Osteoblast (primary cell): ENCODE measurements around the gene KCNQ1. TPM values are rescaled to one million over a fixed set of nuclear protein-coding genes. Genes with fewer than 3 reads are reported as not detected.

Source experiments
- DNase-seq: peaks from one replicate; pipeline ENCODE4 v3.0.0; 2011; ENCODE audit warnings: low spot score, mixed read lengths; ENCODE audit not compliant: insufficient read length; ENCODE audit errors: missing footprints
- H2AFZ ChIP-seq: 2 replicates; pipeline ENCODE4 v1.6.0; 2011; ENCODE audit warnings: mild to moderate bottlenecking, low read length
- H3K27ac ChIP-seq: 2 replicates; pipeline ENCODE4 v1.5.1; 2011; ENCODE audit warnings: mild to moderate bottlenecking, low read depth, low read length, moderate library complexity
- H3K27me3 ChIP-seq: 2 replicates; pipeline ENCODE4 v1.6.0; 2012; ENCODE audit warnings: mild to moderate bottlenecking, control low read depth, inconsistent platforms, low read length, moderate library complexity; ENCODE audit not compliant: insufficient read depth
- H3K36me3 ChIP-seq: 2 replicates; pipeline ENCODE4 v1.5.1; 2011; ENCODE audit warnings: mild to moderate bottlenecking, low read length, control low read depth, moderate library complexity; ENCODE audit not compliant: insufficient read depth
- H3K4me1 ChIP-seq: 2 replicates; pipeline ENCODE4 v1.5.1; 2011; ENCODE audit warnings: mild to moderate bottlenecking, low read length, control low read depth, moderate library complexity; ENCODE audit not compliant: insufficient read depth
- H3K4me2 ChIP-seq: 2 replicates; pipeline ENCODE4 v1.6.0; 2011; ENCODE audit warnings: mild to moderate bottlenecking, low read length; ENCODE audit not compliant: insufficient read depth
- H3K4me3 ChIP-seq: fragments of 200-600 bp; sonication (generic); 3 replicates; pipeline ENCODE4 v1.5.1; 2012; ENCODE audit warnings: mild to moderate bottlenecking, low read length, inconsistent platforms; ENCODE audit not compliant: insufficient read depth
- H3K79me2 ChIP-seq: 2 replicates; pipeline ENCODE4 v1.6.0; 2012; ENCODE audit warnings: mild to moderate bottlenecking, low read length, control low read depth, inconsistent platforms; ENCODE audit not compliant: insufficient read depth
- H3K9me3 ChIP-seq: 2 replicates; pipeline ENCODE4 v1.5.1; 2011; ENCODE audit warnings: low read depth, low read length, control low read depth
- H4K20me1 ChIP-seq: 2 replicates; pipeline ENCODE4 v1.6.0; 2012; ENCODE audit warnings: mild to moderate bottlenecking, low read length, control low read depth; ENCODE audit not compliant: insufficient read depth
- total RNA-seq: library from RNA; depleted of rRNA; stranded (reverse); fragments of >200 nt; gene quantifications from 2 replicates; pipeline ENCODE4 v1.2.3, GENCODE V29; 2012
- TF ChIP-seq, protein P1 (sequence below): IDR thresholded peaks from 2 replicates; pipeline ENCODE4 v1.5.1; 2011; ENCODE audit warnings: mild to moderate bottlenecking, low read depth, low read length, moderate library complexity; ENCODE audit errors: extremely low read depth

KCNQ1 gene
- total RNA-seq, 1 donor: not detected

DNA sequence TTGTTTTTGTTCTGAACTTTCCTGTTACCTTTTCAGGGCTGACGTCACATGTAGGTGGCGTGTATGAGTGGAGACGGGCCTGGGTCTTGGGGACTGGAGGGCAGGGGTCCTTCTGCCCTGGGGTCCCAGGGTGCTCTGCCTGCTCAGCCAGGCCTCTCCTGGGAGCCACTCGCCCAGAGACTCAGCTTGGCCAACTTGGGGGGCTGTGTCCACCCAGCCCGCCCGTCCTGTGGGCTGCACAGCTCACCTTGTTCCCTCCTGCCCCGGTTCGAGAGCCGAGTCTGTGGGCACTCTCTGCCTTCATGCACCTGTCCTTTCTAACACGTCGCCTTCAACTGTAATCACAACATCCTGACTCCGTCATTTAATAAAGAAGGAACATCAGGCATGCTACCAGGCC is 47.8 kb upstream of the KCNQ1 start:
- peaks cover 17% of the 10 kb centered on the region for H3K4me1 ChIP-seq
- no peak overlapping the region for H3K4me3 ChIP-seq
- TF ChIP-seq, protein P1, sequence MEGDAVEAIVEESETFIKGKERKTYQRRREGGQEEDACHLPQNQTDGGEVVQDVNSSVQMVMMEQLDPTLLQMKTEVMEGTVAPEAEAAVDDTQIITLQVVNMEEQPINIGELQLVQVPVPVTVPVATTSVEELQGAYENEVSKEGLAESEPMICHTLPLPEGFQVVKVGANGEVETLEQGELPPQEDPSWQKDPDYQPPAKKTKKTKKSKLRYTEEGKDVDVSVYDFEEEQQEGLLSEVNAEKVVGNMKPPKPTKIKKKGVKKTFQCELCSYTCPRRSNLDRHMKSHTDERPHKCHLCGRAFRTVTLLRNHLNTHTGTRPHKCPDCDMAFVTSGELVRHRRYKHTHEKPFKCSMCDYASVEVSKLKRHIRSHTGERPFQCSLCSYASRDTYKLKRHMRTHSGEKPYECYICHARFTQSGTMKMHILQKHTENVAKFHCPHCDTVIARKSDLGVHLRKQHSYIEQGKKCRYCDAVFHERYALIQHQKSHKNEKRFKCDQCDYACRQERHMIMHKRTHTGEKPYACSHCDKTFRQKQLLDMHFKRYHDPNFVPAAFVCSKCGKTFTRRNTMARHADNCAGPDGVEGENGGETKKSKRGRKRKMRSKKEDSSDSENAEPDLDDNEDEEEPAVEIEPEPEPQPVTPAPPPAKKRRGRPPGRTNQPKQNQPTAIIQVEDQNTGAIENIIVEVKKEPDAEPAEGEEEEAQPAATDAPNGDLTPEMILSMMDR: no peak
- no peak overlapping the region for H3K4me2 ChIP-seq
- no peaks in the 10 kb centered on the region for H3K27me3 ChIP-seq
- no peak overlapping the region for H3K27ac ChIP-seq
- no peak for DNase-seq
- H2AFZ ChIP-seq: no peak overlapping the region
- peaks cover 78% of the 10 kb centered on the region for H3K79me2 ChIP-seq
- no peaks in the 10 kb centered on the region for H3K9me3 ChIP-seq
- peaks cover 16% of the 10 kb centered on the region for H4K20me1 ChIP-seq
- peaks cover 10% of the 10 kb centered on the region for H3K36me3 ChIP-seq

DNA sequence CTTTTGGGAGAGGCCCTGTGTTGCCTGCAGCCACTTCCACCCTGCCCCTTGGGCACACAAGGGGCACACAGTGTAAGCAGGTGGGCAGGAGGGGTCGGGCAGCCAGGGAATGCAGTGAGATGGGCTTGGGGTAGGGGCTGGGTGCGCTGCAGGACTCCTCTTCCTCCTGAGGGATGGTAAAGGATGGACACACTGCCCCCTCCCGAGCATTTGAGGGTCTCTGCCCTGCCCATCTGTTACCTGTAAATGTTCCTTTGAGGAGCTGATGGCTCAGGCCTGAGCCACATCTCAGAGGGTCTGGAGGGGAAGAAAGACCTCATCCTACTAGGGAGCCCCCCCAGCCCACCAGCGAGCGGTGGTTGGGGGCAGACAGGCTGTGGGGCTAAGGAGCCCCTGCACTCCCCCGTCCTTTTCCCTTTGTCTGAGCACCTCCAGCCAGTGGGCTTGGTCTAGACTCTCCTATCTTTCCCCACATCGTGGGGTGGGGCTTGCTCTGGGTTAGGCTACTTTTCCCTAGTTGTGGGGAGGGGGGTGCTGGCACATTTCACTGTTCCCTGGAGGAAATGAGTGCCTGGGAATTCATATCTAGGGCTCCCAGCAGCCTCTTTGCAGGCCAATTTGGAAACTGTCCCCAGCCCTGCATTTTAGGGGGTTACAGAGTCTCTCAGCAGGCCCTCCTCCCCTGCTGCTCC is 46.0 kb upstream of the KCNQ1 start:
- Histone ChIP-seq H3K4me2 (peak overlapping the region; percentile 88), H3K27ac (peak overlapping the region; percentile 97), H3K4me1 (peaks cover 19% of the 10 kb centered on the region), H3K79me2 (peaks cover 70% of the 10 kb centered on the region), H4K20me1 (peaks cover 12% of the 10 kb centered on the region), H3K4me3 (peak overlapping the region; percentile 88), H2AFZ (no peak overlapping the region), H3K27me3 (no peaks in the 10 kb centered on the region), H3K36me3 (peaks cover 25% of the 10 kb centered on the region), H3K9me3 (no peaks in the 10 kb centered on the region)
- TF ChIP-seq, protein P1: no peak
- no peak for DNase-seq

DNA sequence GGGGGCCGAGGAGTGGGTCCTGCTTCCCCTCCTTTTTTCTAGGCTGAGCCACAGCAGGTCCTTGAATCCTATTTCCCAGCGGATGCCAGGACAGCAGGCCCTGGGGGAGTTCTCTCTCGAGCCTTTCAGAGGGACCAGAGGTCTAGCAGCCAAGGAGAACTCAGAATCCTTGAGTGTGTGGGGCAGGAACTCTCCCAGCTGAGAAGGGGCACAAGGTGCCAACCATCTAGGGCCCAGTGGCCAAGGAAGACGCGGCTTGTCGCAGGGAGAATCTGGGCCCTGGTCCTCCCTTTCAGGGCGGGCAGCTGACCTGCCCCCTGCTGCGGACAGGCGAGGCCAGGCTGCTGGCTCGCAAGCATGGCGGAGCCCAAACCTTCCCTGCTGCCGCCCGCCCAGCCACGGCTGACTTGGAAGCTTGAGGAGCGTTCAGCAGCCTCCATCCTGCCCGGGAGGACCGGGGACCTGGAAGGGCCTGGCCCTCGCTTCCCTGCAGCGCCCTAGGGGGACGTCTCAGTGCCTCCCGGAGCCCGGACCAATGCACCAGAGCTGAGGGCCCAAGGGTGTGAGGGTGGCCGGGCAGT is 45.2 kb upstream of the KCNQ1 start:
- H3K27ac ChIP-seq: peak overlapping the region; percentile 97
- peak; percentile 92 for DNase-seq
- peak overlapping the region; percentile 88 for H3K4me2 ChIP-seq
- H3K4me3 ChIP-seq: peak overlapping the region; percentile 88
- peak overlapping the region; percentile 68 for H2AFZ ChIP-seq
- peaks cover 19% of the 10 kb centered on the region for H3K4me1 ChIP-seq
- H4K20me1 ChIP-seq: peaks cover 9% of the 10 kb centered on the region
- no peaks in the 10 kb centered on the region for H3K9me3 ChIP-seq
- TF ChIP-seq, protein P1: no peak
- H3K27me3 ChIP-seq: no peaks in the 10 kb centered on the region
- H3K79me2 ChIP-seq: peaks cover 62% of the 10 kb centered on the region
- peaks cover 28% of the 10 kb centered on the region for H3K36me3 ChIP-seq

DNA sequence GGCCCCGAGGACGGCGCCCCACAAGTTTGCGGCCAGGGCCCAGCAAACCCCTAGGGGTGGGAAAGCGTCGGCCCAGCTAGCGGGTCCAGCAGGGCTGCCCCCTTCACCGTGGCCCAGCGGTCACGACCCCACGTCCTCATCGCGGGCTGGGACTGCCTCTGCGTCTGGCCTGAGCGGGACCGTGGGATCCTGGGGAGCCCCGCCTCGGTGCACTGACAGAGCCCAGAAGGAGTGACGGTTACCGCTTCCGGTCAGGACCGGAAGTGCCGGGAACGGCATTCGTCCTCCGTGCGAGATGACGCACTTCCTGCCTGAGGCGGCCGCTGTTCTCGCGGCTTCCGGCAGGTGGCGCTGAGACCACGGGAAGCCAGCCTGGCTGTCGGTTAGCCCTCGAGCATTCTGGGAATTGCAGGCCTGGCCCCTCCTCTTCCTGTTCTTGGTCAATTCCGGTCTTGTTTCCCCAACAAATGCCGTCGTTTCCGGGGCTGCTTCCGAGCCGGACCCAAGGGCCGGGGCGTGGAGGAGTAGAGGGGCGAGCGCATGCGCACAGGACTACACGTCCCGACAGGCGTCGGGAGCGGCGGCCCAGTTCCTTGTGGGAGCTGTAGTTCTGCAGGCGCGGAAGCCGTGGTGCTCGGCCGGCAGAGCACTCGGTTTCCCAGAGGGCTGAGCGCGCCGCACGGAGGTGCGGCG is 44.6 kb upstream of the KCNQ1 start, which contains the start of gene TSSC4:
Gene TSSC4, plus strand, starts transcription at position 682 of the 693 bp plus-strand sequence. CDS start 1,884 bp downstream, outside the sequence.
- TF ChIP-seq, protein P1: peak; percentile 99
- Histone ChIP-seq H3K27me3 (no peaks in the 10 kb centered on the region), H4K20me1 (peaks cover 9% of the 10 kb centered on the region), H3K4me1 (peaks cover 19% of the 10 kb centered on the region), H3K9me3 (no peaks in the 10 kb centered on the region), H3K4me2 (peak within 1 kb of the TSS; percentile 98), H3K36me3 (peaks cover 28% of the 10 kb centered on the region), H3K4me3 (peak within 1 kb of the TSS; percentile 95), H3K79me2 (peaks cover 59% of the 10 kb centered on the region), H2AFZ (peak within 1 kb of the TSS; percentile 75), H3K27ac (peak within 1 kb of the TSS; percentile 97)
- DNase-seq: peak; percentile 100
